OCI-LY3 (cell line): ENCODE results near the gene DSG1.

Experiments used
- H2AFZ ChIP-seq: fragments of 200-600, 300-600 bp; shearing (Covaris generic); 2 replicates; pipeline ENCODE4 v1.6.0; 2014; ENCODE audit warnings: antibody characterized with exemption, low read depth, low read length
- H3K27ac ChIP-seq: fragments of 200-600, 300-600 bp; sonication (generic); 2 replicates; pipeline ENCODE4 v1.5.1; 2014; ENCODE audit warnings: mild to moderate bottlenecking, low read length, moderate library complexity, mixed read lengths
- H3K27me3 ChIP-seq: fragments of 200-600, 300-600 bp; sonication (generic); 2 replicates; pipeline ENCODE4 v1.6.1; 2014; ENCODE audit warnings: low read depth, low read length, mixed read lengths
- H3K36me3 ChIP-seq: fragments of 200-600, 300-600 bp; sonication (generic); replicated peaks from 2 replicates; pipeline ENCODE3; 2014; ENCODE audit warnings: low read depth, low read length, mixed read lengths
- H3K4me1 ChIP-seq: fragments of 300-600, 200-600 bp; sonication (generic); 2 replicates; pipeline ENCODE4 v1.6.1; 2014; ENCODE audit warnings: low read length, mixed read lengths
- H3K4me2 ChIP-seq: fragments of 200-600, 300-600 bp; sonication (generic); 2 replicates; pipeline ENCODE4 v1.6.1; 2014; ENCODE audit warnings: low read length, mixed read lengths
- H3K4me3 ChIP-seq: fragments of 300-600, 200-600 bp; sonication (generic); 2 replicates; pipeline ENCODE4 v1.5.1; 2014; ENCODE audit warnings: antibody characterized with exemption, mild to moderate bottlenecking, low read length, moderate library complexity
- H3K79me2 ChIP-seq: fragments of 300-600, 200-600 bp; shearing (Covaris generic); 2 replicates; pipeline ENCODE4 v1.6.1; 2014; ENCODE audit warnings: mild to moderate bottlenecking, low read length, mixed read lengths
- H3K9ac ChIP-seq: fragments of 300-600, 200-600 bp; shearing (Covaris generic); 2 replicates; pipeline ENCODE4 v1.6.0; 2014; ENCODE audit warnings: mild to moderate bottlenecking, low read length, moderate library complexity
- H3K9me3 ChIP-seq: fragments of 200-600, 300-600 bp; shearing (Covaris generic); 2 replicates; pipeline ENCODE4 v1.6.1; 2014; ENCODE audit warnings: low read length, mixed read lengths; ENCODE audit not compliant: insufficient read depth
- H4K20me1 ChIP-seq: fragments of 200-600, 300-600 bp; sonication (generic); 2 replicates; pipeline ENCODE4 v1.6.1; 2016; ENCODE audit warnings: low read length, mixed read lengths; ENCODE audit not compliant: insufficient read depth
- EZH2phosphoT487 ChIP-seq: fragments of 200-600 bp; shearing (Covaris generic); IDR thresholded peaks from 2 replicates; pipeline ENCODE4 v1.6.1; 2018; ENCODE audit warnings: antibody characterized with exemption, mixed run types, low read depth
- TF ChIP-seq, protein P1 (sequence below): fragments of 200-600, 300-600 bp; sonication (generic); IDR thresholded peaks from 2 replicates; pipeline ENCODE4 v1.5.1; 2014; ENCODE audit warnings: antibody characterized with exemption, low read length, low read depth

The DSG1 gene

GRCh38 chr18:31273812-31274527, 44.0 kb upstream of the DSG1 start:
- no peak overlapping the region for H3K27ac ChIP-seq

DNA sequence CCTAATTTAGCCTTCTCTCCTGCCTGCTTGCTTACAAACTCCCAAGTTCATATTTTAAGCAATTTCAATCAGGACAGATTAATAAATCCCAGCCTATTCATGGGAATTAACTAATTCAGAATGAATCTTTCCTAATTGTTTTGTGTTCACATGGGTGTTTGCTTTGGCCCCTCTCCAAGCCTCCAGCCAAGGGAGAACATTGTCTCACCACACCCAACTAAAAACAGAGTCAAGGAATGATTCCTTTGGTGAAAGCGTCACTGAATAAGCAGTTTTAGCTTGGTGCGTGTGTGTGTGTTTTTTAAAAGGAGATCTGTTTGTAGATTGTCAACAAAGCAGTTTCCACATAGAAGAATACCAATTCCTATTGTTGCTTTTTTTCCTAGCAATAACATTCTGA, 43.0 kb upstream of the DSG1 start:
- TF ChIP-seq, protein P1, sequence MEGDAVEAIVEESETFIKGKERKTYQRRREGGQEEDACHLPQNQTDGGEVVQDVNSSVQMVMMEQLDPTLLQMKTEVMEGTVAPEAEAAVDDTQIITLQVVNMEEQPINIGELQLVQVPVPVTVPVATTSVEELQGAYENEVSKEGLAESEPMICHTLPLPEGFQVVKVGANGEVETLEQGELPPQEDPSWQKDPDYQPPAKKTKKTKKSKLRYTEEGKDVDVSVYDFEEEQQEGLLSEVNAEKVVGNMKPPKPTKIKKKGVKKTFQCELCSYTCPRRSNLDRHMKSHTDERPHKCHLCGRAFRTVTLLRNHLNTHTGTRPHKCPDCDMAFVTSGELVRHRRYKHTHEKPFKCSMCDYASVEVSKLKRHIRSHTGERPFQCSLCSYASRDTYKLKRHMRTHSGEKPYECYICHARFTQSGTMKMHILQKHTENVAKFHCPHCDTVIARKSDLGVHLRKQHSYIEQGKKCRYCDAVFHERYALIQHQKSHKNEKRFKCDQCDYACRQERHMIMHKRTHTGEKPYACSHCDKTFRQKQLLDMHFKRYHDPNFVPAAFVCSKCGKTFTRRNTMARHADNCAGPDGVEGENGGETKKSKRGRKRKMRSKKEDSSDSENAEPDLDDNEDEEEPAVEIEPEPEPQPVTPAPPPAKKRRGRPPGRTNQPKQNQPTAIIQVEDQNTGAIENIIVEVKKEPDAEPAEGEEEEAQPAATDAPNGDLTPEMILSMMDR: no peak
- no peak for TF ChIP-seq EZH2phosphoT487
- Histone ChIP-seq H4K20me1 (no peaks in the 10 kb centered on the region), H3K4me2 (no peak overlapping the region), H3K79me2 (no peaks in the 10 kb centered on the region), H2AFZ (no peak overlapping the region), H3K9me3 (no peaks in the 10 kb centered on the region), H3K27me3 (no peaks in the 10 kb centered on the region), H3K36me3 (no peaks in the 10 kb centered on the region), H3K4me1 (peaks cover 8% of the 10 kb centered on the region), H3K27ac (no peak overlapping the region), H3K9ac (no peak overlapping the region), H3K4me3 (no peak overlapping the region)

More at GRCh38 chr18:31273812-31274527, 44.0 kb upstream of the DSG1 start:
- H3K36me3 ChIP-seq: no peaks in the 10 kb centered on the region
- no peak overlapping the region for H3K4me2 ChIP-seq
- H3K4me3 ChIP-seq: no peak overlapping the region
- no peaks in the 10 kb centered on the region for H3K27me3 ChIP-seq
- H3K4me1 ChIP-seq: peaks cover 16% of the 10 kb centered on the region
- no peak overlapping the region for H3K9ac ChIP-seq
- no peaks in the 10 kb centered on the region for H3K9me3 ChIP-seq
- H2AFZ ChIP-seq: no peak overlapping the region
- TF ChIP-seq EZH2phosphoT487: no peak
- TF ChIP-seq, protein P1: no peak
- no peaks in the 10 kb centered on the region for H3K79me2 ChIP-seq
- no peaks in the 10 kb centered on the region for H4K20me1 ChIP-seq

DNA sequence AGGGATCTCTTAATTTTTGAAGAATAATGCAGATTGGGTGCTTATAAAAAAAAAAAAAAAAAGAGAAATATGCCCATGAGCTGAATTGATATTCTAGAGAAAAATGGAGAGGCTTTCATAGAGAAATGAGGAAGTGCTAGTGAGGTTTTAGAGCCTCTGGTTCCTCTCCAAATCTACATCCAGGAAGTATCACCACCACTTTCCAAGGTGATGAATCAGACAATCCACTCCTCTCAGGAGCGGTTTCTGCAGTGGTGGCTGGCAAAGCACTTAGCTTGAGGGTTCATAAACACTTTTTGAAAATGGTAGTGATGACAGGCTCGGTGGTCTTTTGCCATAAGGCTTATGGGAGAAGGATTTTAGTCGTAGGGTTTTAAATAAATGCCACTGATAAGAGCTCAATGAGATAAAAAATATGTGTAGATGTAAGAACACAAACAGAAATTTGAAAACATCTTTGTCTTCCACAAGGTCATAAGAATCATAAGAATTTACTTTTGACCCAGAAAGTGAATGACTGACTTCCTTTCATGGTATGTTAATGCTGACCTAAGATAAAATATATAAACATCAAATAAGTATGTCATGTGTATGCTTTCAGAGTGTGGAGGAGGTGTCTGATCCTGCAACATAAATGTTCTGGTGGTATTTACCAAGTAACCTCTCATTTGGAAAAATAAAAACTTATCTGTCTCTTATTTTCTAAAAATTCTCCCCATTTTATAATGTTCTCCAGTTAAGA, 42.1 kb upstream of the DSG1 start:
- Histone ChIP-seq H4K20me1 (no peaks in the 10 kb centered on the region), H3K4me3 (no peak overlapping the region), H3K27ac (no peak overlapping the region), H3K27me3 (no peaks in the 10 kb centered on the region), H3K9me3 (no peaks in the 10 kb centered on the region), H3K4me2 (peak overlapping the region; percentile 31), H3K4me1 (peaks cover 8% of the 10 kb centered on the region), H3K36me3 (no peaks in the 10 kb centered on the region), H2AFZ (peak overlapping the region; percentile 93), H3K79me2 (no peaks in the 10 kb centered on the region), H3K9ac (no peak overlapping the region)
- TF ChIP-seq EZH2phosphoT487: no peak
- TF ChIP-seq, protein P1: no peak

DNA sequence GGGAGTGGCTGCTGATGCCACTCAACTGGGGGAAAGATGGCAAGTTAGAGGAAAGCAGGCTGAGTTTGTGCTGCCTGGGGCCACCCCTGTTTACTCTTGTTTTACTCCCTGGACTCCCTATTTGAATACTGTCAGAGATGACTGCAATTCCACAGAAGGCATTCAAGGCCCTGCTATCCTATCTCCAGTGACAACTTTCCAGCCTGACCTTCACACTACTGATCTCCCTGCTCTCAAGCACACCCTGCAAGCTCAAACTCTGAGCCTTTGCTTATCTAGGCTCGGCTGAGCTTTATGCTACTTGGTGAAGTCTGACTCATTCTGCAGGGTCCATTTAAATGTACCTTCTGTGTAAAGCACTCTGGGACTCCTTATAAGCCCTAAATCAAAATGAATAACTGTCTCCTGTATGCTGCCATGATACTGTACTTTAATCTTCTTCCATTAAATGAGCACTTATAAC, 39.3 kb upstream of the DSG1 start:
- no peak overlapping the region for H3K4me2 ChIP-seq
- no peaks in the 10 kb centered on the region for H3K79me2 ChIP-seq
- H3K4me3 ChIP-seq: no peak overlapping the region
- no peaks in the 10 kb centered on the region for H3K27me3 ChIP-seq
- no peaks in the 10 kb centered on the region for H4K20me1 ChIP-seq
- no peak overlapping the region for H3K27ac ChIP-seq
- H3K4me1 ChIP-seq: peaks cover 8% of the 10 kb centered on the region
- H3K9me3 ChIP-seq: no peaks in the 10 kb centered on the region
- no peaks in the 10 kb centered on the region for H3K36me3 ChIP-seq
- H3K9ac ChIP-seq: no peak overlapping the region
- no peak overlapping the region for H2AFZ ChIP-seq
- TF ChIP-seq, protein P1: no peak
- TF ChIP-seq EZH2phosphoT487: no peak
